Liver (tissue), 3 donors: ENCODE results near the gene SNTN.

Experiments
- CTCF ChIP-seq: fragments of 150-350 bp; IDR thresholded peaks from 2 replicates; pipeline ENCODE4 v1.5.1; 2017; ENCODE audit warnings: improper control_type of control experiment, low read depth, low read length; ENCODE audit not compliant: missing input control
- EGR1 ChIP-seq, 2 donors: IDR thresholded peaks; 2 replicates each; pipeline ENCODE4 v1.6.1; 2016 to 2018; ENCODE audit warnings: antibody characterized with exemption in 2 of 2, low read depth in 2 of 2
- JUND ChIP-seq, 2 donors: IDR thresholded peaks; 2 replicates each; pipeline ENCODE4 v1.6.1; 2016; ENCODE audit warnings: antibody characterized with exemption in 2 of 2
- MAX ChIP-seq: IDR thresholded peaks from 2 replicates; pipeline ENCODE4 v1.6.1; 2016; ENCODE audit warnings: antibody characterized with exemption
- RAD21 ChIP-seq, 2 donors: IDR thresholded peaks; 2 replicates each; pipeline ENCODE4 v1.6.1; 2016; ENCODE audit warnings: antibody characterized with exemption in 2 of 2, mild to moderate bottlenecking in 2 of 2
- YY1 ChIP-seq: IDR thresholded peaks from 2 replicates; pipeline ENCODE4 v1.6.1; 2016; ENCODE audit warnings: antibody characterized with exemption, mild to moderate bottlenecking
- donor health status: healthy.
- donor health status: healthy.

DNA sequence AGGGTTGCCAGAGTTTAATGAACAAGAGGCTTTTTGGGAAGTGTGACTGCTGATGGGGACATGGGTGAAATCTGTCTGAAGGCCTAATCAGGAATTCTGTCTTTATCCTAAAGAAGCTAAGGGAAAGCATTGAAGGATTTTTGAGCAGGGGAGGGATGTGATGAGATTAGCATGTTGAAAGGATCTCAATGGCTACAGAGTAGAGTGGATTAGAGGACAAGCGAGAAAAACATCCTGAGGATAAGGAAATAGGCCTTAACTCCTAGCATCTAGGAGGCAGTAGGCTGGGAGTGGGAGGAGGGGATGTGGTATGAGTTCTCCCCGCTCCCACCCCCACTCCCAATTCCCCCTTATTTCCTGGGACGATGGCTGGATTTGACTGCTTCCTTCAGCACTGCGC lies 35.1 kb upstream of the SNTN start:
- TF ChIP-seq JUND (IDR thresholded peaks at IDR 0.05) (no peak), RAD21 (IDR thresholded peaks at IDR 0.05) (no peak), CTCF (no peak), YY1 (no peak), EGR1 (IDR thresholded peaks at IDR 0.05; ENCODE audit: low read depth in 2 of 2) (no peak), MAX (no peak)
